Measurements from ENCODE around the gene HLX.

Gene HLX

GRCh38 chr1:220902916-220903315, 23.7 kb downstream of the HLX start:
- no peak for DNase-seq

GRCh38 chr1:220904876-220905275, 25.6 kb downstream of the HLX start:
- DNase-seq, result no peak

DNA sequence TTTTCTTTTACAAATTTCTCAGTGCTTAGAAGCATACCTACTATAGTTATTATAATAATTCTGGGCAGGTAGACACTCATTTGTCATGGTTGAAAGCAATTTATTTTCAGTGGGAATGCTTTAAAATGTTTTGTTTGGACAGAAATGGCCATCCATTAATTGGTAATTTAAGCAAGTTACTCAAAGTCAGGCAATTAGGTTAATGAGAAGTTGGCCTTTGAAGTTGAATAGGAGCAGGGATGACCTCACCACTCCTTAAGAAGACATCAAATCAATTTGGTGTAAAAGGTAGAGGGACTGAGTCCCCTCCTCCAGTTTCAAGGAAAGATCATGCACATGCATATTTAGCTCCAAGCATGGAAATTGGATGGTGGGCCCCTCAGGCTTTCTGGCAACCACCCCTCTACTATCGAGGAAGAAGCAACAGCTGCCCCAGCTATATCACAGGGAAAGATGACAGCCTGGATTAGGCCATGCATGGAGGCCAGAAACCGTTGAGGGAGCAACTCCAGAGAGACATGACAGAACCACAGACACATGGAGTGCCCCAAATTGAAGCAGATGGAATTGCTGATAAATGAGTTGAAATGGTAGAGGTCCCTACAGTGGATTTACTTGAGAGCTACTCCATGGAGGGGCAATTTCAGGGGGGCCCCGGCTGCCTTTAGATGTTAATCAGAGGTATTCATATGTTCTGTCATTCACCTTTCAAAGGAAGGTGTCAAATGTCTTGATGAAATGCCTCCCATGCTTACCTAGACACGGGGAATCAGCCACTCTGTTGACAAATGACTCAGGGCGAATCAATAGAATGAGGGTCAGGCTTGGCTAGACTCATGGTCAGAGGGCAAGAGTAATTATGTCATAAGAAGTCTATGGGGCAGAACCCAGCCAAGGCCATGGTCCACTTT, 26.7 kb downstream of the HLX start:
- DNase-seq, result no peak

DNA sequence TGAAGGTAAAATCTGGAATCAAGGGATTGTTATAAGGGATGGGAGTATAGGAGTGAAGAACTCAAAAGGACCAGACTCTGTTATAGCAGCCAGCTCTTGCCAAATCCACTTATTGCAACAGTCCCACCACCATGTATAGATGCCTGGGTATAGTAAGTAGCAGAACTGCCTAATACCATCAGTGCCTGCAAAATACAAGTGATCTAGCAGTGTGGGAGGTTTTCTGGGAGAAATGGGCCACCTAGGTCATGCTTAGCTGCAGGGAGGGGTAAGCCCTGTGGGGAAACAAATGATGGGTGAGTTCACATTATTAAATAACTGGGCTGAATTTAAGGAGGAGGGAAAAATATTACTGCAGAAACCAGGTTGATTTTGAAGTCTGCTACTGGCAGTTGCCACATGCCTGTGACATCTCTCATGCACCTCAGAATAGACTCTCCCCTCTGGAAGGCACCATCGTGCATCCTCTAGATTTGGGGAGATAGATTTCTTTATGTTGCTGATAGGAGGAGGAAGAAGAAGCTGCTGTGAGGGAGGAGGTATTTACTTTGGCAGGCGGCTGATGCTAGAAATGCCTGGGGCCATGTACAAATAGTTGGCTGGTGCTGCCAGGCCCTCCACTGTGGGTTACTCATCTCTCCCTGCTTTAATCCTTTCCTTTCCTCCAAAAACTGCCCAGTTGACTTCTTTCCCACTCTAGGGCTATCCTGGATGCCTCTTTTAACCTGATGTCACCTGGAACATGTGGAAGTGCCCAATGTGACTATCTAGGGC, 27.5 kb downstream of the HLX start:
- DNase-seq, result no peak

DNA sequence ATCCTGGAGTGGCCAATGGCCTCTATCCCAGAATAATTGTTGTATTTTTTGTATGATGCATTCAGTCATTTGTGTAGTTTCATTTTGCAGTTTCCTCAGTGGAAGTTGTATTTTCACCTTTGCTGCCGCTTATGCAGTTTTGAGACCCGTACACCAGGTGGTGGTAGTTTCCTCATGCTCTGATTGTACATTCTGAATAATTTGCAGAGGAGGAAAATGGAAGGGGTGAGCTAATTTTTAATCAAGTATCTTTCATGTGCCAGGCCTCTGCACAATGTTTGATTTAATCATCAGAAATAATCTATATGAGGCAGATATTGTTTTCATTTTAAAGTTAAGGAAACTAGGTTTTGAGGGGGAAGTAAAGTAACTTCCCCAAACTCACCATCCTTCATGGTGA, 29.5 kb downstream of the HLX start:
- DNase-seq, result no peak

DNA sequence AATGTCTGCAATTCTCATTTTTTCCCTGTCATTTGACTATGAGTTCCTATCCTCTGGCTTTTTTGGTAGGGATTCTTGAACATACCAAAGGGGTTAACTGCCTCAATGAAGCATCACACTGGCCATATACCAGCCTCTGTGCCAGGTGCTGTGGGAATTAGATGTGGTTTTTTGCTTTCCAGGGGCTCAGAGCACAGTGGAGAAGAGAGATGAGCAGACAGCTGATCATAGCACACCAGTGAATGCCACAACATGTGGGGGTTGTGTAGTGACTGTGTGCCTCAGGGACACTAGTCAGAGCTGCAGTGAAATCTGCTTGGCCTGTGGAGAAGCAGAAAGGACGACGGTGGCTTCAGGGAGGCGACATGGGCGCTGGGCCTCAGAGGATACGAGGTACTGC, 30.8 kb downstream of the HLX start:
- no peak for DNase-seq

GRCh38 chr1:220914283-220915116, 35.3 kb downstream of the HLX start:
- DNase-seq, result no peak

DNA sequence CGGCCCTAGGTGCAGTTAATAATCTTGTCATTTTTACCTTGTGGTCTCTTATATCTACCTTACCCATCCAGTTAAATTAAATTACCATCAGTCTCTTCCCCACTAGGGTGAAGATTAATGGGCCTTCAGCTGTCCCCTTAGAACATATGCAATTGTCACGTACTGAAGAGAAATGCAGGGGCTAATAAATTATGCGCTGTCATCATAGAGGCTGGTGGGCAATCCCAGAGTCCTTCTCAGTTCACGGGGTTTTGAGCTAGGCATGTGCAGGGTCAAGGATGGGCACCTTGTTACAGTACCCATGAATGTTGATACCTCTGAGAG, 35.8 kb downstream of the HLX start:
- no peak for DNase-seq

GRCh38 chr1:220915954-220916353, 36.7 kb downstream of the HLX start:
- DNase-seq, result no peak

GRCh38 chr1:220917101-220917500, 37.9 kb downstream of the HLX start:
- no peak for DNase-seq

DNA sequence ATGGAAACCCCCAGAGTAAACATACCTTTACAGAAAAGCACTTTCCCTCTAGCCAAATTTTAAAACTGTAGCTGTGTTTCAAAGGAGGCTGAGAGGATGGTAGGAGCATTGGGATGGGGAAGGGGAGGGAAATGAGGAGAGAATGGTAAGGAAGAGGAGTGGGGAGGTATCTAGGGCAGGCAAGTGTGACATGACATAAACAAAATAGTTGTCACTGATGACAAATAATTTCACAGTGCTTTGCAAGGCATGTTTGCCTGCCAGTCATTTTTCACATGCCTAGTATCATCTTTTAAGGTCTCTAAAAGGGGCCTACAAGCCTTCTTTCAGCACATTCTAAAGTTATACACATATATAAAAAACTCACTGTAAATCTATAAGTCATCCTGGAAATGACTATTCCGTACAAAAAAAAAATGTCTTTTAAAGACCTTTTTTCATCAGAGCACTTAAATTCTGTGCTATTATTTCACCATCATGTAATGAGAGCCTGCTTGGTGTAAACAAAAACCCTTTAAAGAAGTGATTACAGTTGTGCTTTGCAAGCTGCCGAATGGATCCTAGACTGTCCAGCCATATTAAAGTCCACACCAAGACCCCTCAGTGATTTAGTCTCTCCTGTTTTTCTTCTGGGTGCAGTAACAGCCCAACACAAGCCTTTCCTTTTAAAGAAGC, 38.4 kb downstream of the HLX start:
- no peak for DNase-seq

DNA sequence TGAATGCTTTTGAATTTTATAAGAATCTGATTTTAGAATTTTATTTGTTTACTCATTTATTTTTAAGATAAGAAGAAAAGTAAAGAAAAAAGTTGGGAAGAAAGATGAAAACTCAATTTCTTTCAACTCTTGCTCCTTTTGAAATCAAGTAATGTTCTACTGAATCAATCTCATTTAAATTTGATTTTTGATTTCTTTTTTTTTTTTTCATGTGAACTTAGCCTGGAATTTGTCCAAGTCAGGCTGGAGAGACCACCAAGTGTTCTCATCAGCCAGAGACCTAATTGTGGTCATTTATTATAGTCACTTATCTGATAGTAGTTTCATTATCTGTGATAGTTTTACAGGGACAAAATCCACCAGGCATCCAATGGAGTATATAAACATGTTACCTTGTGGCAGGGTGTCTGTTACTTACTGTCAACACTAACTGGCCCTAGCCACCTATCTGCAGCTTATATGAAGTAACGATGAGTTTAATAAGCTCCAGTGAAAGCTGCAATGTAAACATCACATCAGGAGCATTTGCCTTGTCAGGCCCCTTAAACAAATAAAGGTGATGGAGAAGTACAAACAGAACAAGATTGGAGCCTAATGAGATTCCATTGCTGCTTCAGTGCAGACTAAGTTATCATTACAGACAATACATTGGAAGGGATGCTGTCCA, 39.2 kb downstream of the HLX start:
- no peak for DNase-seq

DNA sequence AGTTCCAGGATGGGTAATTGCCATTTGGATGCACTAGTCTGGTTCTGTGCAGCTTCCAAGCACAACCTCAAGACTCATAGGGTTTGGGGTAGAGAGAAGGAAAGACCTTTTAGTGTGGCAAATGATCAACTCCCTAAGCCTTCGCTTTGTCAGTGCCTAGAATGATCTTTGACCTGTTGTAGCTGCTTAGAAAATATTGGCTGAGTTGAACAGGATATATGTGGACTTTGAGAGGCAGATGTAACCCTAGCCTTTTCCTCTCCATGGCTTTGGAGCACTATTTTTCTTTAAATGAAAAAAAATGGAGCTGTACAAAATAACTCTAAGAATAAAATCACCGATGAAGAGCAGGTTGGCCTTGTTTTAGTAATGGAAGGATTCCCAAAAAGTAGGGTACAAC, 41.7 kb downstream of the HLX start:
- DNase-seq, result no peak

GRCh38 chr1:220921498-220921897, 42.3 kb downstream of the HLX start:
- no peak for DNase-seq

GRCh38 chr1:220921971-220922635, 42.9 kb downstream of the HLX start:
- DNase-seq, result no peak

DNA sequence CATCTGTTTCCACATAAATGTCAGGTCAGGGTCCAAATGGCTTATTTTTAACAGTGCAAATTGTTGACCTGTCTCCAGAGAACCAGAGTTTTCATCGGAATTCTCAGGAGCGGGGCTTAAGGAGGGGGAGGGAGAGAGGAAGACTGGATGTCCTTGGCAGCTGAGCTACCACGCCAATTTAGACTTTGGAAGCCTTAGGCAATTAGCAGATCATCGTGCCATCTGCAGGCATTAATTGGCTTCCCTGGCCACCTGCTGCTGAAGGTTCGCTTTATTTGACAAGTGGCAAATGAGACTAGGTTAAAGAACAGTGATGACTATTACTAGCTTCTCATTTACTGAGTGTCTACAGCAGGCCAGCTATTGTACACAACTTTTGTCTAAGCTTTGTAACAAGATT, 43.7 kb downstream of the HLX start:
- no peak for DNase-seq

- no peak for DNase-seq
Measured at GRCh38 chr1:220924331-220924970, 45.2 kb downstream of the HLX start.

GRCh38 chr1:220925707-220926106, 46.5 kb downstream of the HLX start:
- no peak for DNase-seq

GRCh38 chr1:220926146-220926545, 46.9 kb downstream of the HLX start:
- peak; percentile 73 for DNase-seq

DNA sequence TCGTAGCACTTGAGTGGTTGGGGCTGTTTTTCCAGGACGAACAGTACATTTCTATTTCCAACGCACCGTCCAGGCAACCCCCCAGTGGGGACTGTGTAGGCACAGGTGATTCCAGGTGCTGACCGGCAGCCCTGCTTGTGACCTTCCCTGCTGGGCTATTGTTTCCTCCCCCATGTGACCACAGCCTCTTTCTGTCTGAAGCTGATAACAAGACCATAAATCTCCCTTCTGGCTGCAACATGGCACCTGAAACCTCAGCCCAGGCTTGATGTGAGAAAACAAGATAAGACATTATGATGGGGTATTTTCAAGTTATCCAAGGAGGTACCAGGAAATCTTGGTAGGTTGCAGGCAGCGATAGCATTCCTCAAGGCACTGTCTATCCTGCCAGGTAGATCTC, 48.2 kb downstream of the HLX start:
- DNase-seq, result no peak

- no peak for DNase-seq
Measured at GRCh38 chr1:220928320-220928719, 49.1 kb downstream of the HLX start.
